Measurements from ENCODE around the gene KLF4.
A peak's percentile ranks its signal among the peaks of the same experiment; 100 is the strongest.

KLF4 gene

GRCh38 chr9:107465467-107466451, 23.8 kb downstream of the KLF4 start:
- DNase-seq (ENCODE audit: low read depth): peak; percentile 48
- H3K4me3 ChIP-seq (ENCODE audit: low read depth, low read length): peak overlapping the region; percentile 39
- peak; percentile 78 for TF ChIP-seq CTCF (IDR thresholded peaks at IDR 0.05; ENCODE audit: insufficient read depth, low read depth, low read length, missing control alignments)

DNA sequence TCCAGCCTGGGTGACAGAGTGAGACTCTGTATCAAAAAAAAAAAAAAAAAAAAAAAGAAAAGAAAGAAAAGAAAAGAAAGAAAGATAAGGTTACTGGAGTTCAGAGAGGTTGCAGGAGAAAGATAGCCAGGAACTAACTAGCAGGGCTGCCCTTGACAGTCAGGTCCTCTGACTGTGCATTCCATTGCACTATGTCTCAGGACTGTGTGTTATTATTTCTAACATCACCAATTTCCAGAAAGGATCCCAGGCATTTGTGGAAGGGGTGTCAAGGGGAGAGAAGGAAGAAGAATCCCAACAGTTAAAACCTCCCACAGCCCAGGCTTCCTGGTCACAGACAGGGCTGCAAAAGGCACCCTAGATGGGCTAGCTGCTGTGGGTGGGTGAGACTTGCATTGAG, 25.1 kb downstream of the KLF4 start:
- DNase-seq (ENCODE audit: low read depth): no peak
- no peak overlapping the region for H3K4me3 ChIP-seq (ENCODE audit: low read depth, low read length)

DNA sequence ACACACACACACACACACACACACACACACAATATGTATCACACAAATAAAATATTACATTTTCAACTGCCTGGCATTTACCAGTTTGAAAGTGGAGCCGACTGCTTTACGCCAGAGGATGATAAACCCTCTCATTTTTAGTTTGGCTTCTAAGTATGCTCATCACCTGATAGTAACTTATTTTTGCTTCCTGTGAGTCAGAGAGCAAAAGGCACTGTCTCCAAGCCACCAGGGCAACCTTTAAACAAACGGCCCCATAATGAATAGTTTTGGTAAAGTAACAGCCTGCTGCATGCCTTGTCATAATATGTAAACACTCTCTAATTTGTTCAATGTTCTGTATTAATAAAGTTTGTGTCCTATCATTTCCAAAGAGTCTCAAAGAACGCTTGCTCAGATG, 26.9 kb downstream of the KLF4 start:
- DNase-seq (ENCODE audit: low read depth): no peak
- H3K4me3 ChIP-seq (ENCODE audit: low read depth, low read length): no peak overlapping the region
- no peak for TF ChIP-seq CTCF (IDR thresholded peaks at IDR 0.05; ENCODE audit: insufficient read depth, low read depth, low read length, missing control alignments)

More for the DNA sequence above, 25.1 kb downstream of the KLF4 start:
- TF ChIP-seq CTCF (IDR thresholded peaks at IDR 0.05; ENCODE audit: insufficient read depth, low read depth, low read length, missing control alignments): no peak

DNA sequence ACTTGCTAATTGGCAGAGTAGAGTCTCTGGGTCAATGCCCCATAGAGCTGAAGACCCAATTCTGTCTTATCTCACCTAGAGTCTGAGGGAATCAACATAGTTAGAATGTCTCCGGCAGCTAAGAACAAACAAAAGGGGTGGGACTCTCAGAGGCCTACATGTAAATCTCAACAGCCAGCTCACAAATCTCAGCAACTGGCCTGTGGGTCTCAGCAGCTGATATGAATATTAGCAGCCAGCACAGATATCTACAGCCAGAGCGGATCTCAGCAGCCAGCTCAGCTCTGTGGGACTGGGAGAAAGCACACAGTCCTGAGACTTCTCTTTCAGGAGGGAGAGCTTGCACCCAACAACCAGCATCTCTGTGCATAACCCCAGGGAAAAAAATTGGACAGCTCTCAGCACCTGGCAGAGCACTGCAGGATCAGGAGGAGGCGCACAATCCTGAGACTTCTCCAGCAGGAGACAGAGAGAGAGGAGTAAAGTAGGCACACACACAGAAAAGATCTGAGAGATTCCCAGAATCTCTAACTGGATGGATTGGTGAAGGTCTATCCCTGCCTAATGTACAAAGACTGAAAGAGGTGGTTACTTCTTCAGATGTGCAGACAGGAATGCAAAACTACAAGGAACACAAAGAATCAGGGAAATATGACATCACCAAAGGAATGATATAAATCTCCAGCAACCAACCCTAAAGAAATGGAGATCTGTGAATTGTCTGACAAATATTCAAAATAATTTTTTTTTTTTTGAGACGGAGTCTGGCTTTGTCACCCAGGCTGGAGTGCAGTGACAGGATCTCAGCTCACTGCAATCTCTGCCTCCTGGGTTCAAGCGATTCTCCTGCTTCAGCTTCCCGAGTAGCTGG, 29.2 kb downstream of the KLF4 start:
- H3K4me3 ChIP-seq (ENCODE audit: low read depth, low read length): no peak overlapping the region
- TF ChIP-seq CTCF (IDR thresholded peaks at IDR 0.05; ENCODE audit: insufficient read depth, low read depth, low read length, missing control alignments): no peak
- DNase-seq (ENCODE audit: low read depth): no peak

- H3K4me3 ChIP-seq (ENCODE audit: low read depth, low read length): no peak overlapping the region
- DNase-seq (ENCODE audit: low read depth): no peak
- TF ChIP-seq CTCF (IDR thresholded peaks at IDR 0.05; ENCODE audit: insufficient read depth, low read depth, low read length, missing control alignments): no peak
Measured at GRCh38 chr9:107455425-107456135, 34.0 kb downstream of the KLF4 start.

DNA sequence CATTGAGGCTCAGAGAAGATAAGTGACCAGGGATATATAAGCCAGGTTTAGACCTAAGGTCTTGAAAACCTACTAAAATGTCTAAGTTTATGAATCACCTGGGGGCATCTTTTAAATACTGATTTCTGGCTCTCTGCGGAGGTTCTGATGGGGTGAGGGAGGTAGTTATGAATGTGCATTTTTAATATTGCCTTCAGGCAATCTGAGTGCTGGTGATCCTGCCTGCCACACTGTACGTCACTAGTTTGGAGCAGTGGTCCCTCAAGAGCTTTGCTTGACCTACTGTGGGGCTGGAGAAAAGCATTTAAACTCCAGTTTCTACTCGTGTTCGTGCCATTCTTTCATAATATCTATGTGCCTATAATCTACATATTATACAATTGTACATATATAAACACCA, 36.1 kb downstream of the KLF4 start:
- no peak overlapping the region for H3K4me3 ChIP-seq (ENCODE audit: low read depth, low read length)
- TF ChIP-seq CTCF (IDR thresholded peaks at IDR 0.05; ENCODE audit: insufficient read depth, low read depth, low read length, missing control alignments): no peak
- DNase-seq (ENCODE audit: low read depth): no peak

Measured in GM12865 (cell line).